GM19467 (cell line): ENCODE results near the gene CYP4A22.
"Not testable (repeated sequence)": the region's sequence is repeated elsewhere in the genome, so short reads cannot be mapped to it uniquely, and the experiment has no call there.

Experiments
- ATAC-seq: cut with Tn5 transposase; IDR thresholded peaks from one replicate; pipeline ENCODE4 v1.9.1; 2021; ENCODE audit warnings: mild to moderate bottlenecking, moderate library complexity; ENCODE audit not compliant: unreplicated experiment

The CYP4A22 gene

GRCh38 chr1:47184090-47184821 is 47.0 kb downstream of the CYP4A22 start:
- ATAC-seq, result no peak

GRCh38 chr1:47184822-47185677 is 47.8 kb downstream of the CYP4A22 start:
- no peak for ATAC-seq

- ATAC-seq, result no peak
Measured at GRCh38 chr1:47186267-47187185, 49.3 kb downstream of the CYP4A22 start.

DNA sequence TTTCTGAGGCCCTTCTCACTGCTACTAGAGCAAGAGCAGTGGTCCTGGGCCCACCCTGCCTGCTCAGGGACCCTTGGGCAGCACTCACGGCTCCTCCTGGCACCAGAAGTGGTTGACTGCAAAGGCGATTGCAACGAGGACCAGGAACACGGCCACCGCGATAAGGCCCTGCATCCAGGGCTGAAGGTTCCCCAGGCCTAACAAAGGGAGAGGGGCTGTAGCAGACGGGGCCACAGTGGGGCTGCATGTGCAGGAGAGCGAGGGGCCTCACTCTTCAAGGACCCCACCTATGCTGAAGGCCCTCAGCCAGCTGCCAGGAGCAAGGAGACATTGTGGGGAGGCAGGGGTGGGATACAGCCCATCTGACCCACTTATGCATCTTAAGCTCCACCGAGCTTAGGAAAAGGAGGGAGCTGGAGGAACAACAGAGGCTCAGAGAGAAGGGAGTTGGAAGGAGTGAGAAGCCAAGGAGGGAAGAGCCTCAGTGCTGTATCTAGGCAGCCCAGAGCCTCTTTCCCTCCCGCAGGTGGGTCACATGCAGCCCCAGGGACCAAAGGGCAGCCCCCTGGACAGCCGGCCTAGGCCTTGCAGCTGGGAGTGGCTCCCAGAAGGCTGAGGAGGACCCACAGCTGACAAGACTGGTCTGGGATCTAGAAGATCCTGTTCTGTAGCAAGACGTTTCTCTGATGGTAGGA is 50.1 kb downstream of the CYP4A22 start:
- ATAC-seq, result no peak

GRCh38 chr1:47187926-47188250 is 50.6 kb downstream of the CYP4A22 start:
- no peak for ATAC-seq

DNA sequence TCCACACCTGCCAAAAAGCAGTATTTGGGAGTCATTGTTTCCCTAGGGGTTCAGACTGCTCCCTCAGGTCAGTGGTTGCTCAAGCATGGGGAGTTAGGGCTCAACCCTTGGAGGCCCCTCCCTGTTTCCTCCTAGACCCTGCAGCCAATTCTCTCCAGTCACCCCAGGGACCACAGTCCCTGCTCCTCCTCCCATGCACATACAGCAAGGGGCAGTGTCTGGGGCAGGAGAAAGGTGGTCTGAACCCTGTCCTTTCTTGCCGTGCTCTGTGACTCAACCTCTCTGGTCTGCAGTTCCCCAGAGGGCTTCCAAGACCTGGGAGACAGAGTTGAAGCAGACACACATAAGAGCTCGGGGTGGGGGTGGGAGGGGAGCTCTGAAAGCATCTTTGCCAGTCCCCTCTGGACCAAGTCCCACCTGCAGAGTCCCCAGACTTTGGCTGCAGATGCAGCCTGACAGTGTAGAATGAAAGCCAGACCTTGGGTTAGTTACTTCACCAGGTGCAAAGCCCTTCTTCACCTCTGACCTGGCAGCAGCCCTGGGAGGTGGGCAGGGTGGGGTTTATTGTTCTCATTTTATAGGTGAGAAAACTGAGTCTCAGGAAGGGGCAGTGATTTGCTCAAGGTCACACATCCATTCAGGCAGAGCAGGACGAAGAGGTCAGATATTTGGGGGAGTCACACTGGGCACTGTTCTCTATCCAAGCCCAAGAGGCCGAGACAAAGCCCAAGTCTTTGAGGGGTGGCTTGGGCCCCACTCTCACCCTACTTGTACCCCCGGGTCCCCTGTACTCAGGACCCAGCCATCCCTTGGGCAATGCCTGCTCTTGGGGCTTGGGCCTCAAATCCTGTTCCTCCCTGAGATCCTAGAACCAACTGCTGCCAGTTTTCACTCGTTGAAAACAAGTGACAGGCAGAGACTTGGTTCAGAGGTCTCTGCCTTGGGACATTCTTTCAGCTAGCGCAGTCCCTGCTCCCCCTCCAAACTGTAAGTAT is 51.8 kb downstream of the CYP4A22 start:
- ATAC-seq, result no peak

DNA sequence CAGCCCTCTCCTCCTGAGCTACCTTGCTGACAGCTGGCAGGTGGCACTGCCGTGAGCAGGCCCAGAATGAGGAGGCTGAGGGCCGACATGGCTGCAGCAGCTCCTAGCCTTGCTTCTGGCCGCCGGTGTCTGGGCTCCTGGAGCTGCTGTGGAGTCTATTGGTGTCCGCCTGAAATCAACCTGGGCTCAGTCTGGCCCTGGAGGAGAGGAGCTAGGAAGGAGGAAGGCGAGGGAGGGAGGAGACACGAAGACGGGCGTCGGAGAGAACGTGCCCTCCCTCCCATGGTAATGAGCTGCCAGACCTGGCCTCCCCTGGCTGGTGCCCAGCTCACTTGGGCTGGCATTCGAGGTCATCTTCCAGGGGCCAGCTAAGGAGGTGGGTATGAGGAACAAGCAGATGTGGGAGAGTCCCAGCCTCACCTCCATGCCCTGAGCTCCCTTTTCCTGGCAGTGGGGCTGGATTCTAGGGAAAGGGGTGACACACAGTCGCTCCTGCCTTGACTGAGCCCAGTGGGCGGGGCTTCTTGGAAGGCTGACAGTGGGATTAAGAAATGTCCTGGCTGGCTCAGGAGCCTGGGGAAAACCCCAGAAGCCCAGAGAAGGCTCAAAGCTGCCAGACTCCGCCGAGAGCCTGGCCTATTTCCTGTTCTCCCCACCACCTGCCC is 52.7 kb downstream of the CYP4A22 start, which contains the start of gene PDZK1IP1:
TSS of gene PDZK1IP1 (minus strand) at position 193 of the 665 bp plus-strand sequence. CDS start at position 89, 104 bp downstream.
- ATAC-seq, result no peak

GRCh38 chr1:47190509-47190855 is 53.2 kb downstream of the CYP4A22 start:
- ATAC-seq, result no peak

DNA sequence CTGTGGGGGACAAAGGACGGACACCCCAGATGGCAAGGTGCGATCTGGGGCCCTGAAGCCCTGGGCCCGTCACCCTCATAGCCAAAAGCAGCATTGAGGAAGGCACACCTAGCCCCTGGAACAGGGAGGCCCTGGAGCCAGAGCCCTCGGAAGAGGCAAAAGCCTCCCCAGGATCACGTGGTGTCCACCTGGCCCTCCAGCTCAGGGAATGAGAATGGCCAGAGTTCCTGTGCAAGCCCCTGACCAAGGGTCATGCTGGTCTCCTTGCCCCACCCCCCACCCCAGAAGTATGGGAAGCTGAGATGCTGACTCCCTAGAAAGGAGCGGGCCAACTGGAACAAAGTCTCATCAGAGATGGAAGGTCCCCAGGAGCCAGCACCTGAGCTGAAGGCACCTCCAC is 53.6 kb downstream of the CYP4A22 start:
- ATAC-seq, result no peak

DNA sequence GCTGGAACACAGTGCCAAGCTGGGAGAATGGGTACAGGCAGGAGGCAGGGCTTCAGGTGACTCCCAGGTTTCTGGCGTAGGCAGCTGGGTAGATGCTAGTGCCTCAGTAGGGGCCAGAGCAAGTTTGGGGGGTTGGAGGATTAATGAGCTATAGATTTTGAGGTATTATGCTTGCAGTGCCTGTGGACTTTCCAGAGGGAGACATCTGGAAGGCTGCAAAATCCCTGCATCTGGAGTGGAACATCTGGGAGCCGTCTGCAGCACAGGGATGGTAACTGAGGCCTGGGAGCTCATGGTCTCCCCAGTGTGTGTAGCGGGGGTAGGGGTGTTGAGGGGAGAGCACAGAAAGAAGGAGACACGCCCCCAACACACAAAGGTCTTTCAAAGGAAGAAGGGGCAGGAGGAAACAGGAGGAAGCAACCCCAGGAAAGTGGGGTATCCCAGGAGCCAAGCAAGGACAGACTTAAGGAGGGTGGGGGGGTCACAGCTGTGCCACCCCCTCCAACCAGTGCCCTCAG is 54.8 kb downstream of the CYP4A22 start:
- ATAC-seq, result no peak

- peak; percentile 65 for ATAC-seq
Measured at GRCh38 chr1:47192458-47193384, 55.5 kb downstream of the CYP4A22 start.

- ATAC-seq, result not testable (repeated sequence)
Measured at GRCh38 chr1:47193496-47193895, 56.3 kb downstream of the CYP4A22 start.

GRCh38 chr1:47194311-47194710 is 57.1 kb downstream of the CYP4A22 start:
- no peak for ATAC-seq

DNA sequence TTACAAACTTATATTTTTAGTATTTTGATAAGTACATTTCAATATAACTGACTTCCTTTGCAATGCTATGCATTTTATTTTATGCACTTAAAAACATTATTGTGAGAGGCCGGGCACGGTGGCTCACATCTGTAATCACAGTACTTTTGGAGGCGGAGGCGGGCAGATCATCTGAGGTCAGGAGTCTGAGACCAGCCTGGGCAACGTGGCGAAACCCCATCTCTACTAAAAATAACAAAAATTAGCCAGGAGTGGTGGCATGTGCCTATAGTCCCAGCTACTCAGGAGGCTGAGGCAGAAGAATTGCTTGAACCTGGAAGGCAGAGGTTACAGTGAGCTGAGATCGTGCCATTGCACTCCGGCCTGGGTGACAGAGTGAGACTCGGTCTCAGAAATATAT is 58.7 kb downstream of the CYP4A22 start:
- ATAC-seq, result not testable (repeated sequence)

- no peak for ATAC-seq
Measured at GRCh38 chr1:47196622-47197021, 59.4 kb downstream of the CYP4A22 start.

DNA sequence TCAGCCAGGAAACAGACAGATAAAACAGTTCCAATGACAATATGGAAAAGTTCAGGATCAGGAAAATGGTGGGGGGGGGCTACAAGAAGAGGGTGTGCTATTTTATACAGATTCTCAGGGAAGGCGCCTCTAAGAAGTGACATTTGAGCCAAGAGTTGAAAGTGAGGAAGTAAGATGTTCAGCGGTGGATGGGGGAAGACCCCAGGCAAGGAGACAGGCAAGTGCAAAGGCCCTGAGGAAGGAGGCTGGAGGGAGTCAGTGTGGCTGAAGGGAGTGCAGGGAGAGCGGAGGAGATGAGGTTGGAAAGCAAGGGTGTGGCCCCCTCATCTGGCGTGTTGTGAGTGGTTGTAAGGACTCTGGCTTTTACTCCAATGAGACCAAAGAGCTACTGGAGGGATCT is 61.0 kb downstream of the CYP4A22 start:
- no peak for ATAC-seq
